ENCODE results near the gene VSNL1. TPM values are rescaled to one million over a fixed set of nuclear protein-coding genes. Genes with fewer than 3 reads are reported as not detected.

The VSNL1 gene
- total RNA-seq, 1 donor from 2014 or later = 6.1 TPM

GRCh38 chr2:17573085-17573803 lies 32.7 kb downstream of the VSNL1 start:
- Mint-ChIP-seq H3K36me3 (ENCODE audit: unreplicated experiment) (no peaks in the 10 kb centered on the region), H3K9me3 (ENCODE audit: unreplicated experiment) (no peaks in the 10 kb centered on the region)
- TF ChIP-seq CTCF (IDR thresholded peaks at IDR 0.05; ENCODE audit: partially characterized antibody, unreplicated experiment) = no peak

GRCh38 chr2:17573804-17574175 lies 33.3 kb downstream of the VSNL1 start:
- H3K27me3 Mint-ChIP-seq (ENCODE audit: unreplicated experiment) = no peaks in the 10 kb centered on the region
- H3K27ac Mint-ChIP-seq (ENCODE audit: unreplicated experiment) = no peak overlapping the region
- H3K4me1 Mint-ChIP-seq (ENCODE audit: low read depth, unreplicated experiment) = no peaks in the 10 kb centered on the region
- H3K9me3 Mint-ChIP-seq (ENCODE audit: unreplicated experiment) = no peaks in the 10 kb centered on the region
- no peak for TF ChIP-seq CTCF (IDR thresholded peaks at IDR 0.05; ENCODE audit: partially characterized antibody, unreplicated experiment)
- no peak overlapping the region for H3K4me3 Mint-ChIP-seq (ENCODE audit: unreplicated experiment)
- no peak for DNase-seq
- H3K36me3 Mint-ChIP-seq (ENCODE audit: unreplicated experiment) = no peaks in the 10 kb centered on the region

More at GRCh38 chr2:17573085-17573803, 32.7 kb downstream of the VSNL1 start:
- Mint-ChIP-seq H3K4me3 (ENCODE audit: unreplicated experiment) (no peak overlapping the region), H3K27ac (ENCODE audit: unreplicated experiment) (no peak overlapping the region), H3K4me1 (ENCODE audit: low read depth, unreplicated experiment) (no peaks in the 10 kb centered on the region), H3K27me3 (ENCODE audit: unreplicated experiment) (no peaks in the 10 kb centered on the region)
- no peak for DNase-seq

GRCh38 chr2:17574406-17575073 lies 34.0 kb downstream of the VSNL1 start:
- DNase-seq = no peak
- Mint-ChIP-seq H3K4me3 (ENCODE audit: unreplicated experiment) (no peak overlapping the region), H3K27me3 (ENCODE audit: unreplicated experiment) (no peaks in the 10 kb centered on the region), H3K4me1 (ENCODE audit: low read depth, unreplicated experiment) (no peaks in the 10 kb centered on the region), H3K9me3 (ENCODE audit: unreplicated experiment) (no peaks in the 10 kb centered on the region), H3K27ac (ENCODE audit: unreplicated experiment) (no peak overlapping the region), H3K36me3 (ENCODE audit: unreplicated experiment) (no peaks in the 10 kb centered on the region)
- TF ChIP-seq CTCF (IDR thresholded peaks at IDR 0.05; ENCODE audit: partially characterized antibody, unreplicated experiment) = no peak

GRCh38 chr2:17576802-17577201 lies 36.3 kb downstream of the VSNL1 start:
- no peak for TF ChIP-seq CTCF (IDR thresholded peaks at IDR 0.05; ENCODE audit: partially characterized antibody, unreplicated experiment)
- no peaks in the 10 kb centered on the region for H3K27me3 Mint-ChIP-seq (ENCODE audit: unreplicated experiment)
- H3K9me3 Mint-ChIP-seq (ENCODE audit: unreplicated experiment) = no peaks in the 10 kb centered on the region
- no peaks in the 10 kb centered on the region for H3K4me1 Mint-ChIP-seq (ENCODE audit: low read depth, unreplicated experiment)
- no peak overlapping the region for H3K27ac Mint-ChIP-seq (ENCODE audit: unreplicated experiment)
- H3K4me3 Mint-ChIP-seq (ENCODE audit: unreplicated experiment) = no peak overlapping the region
- DNase-seq = no peak
- H3K36me3 Mint-ChIP-seq (ENCODE audit: unreplicated experiment) = no peaks in the 10 kb centered on the region

- H3K4me1 Mint-ChIP-seq (ENCODE audit: low read depth, unreplicated experiment) = no peaks in the 10 kb centered on the region
- DNase-seq = no peak
- H3K36me3 Mint-ChIP-seq (ENCODE audit: unreplicated experiment) = no peaks in the 10 kb centered on the region
- H3K4me3 Mint-ChIP-seq (ENCODE audit: unreplicated experiment) = no peak overlapping the region
- H3K9me3 Mint-ChIP-seq (ENCODE audit: unreplicated experiment) = no peaks in the 10 kb centered on the region
- no peak for TF ChIP-seq CTCF (IDR thresholded peaks at IDR 0.05; ENCODE audit: partially characterized antibody, unreplicated experiment)
- H3K27ac Mint-ChIP-seq (ENCODE audit: unreplicated experiment) = no peak overlapping the region
- H3K27me3 Mint-ChIP-seq (ENCODE audit: unreplicated experiment) = no peaks in the 10 kb centered on the region
Measured at GRCh38 chr2:17578466-17578928, 38.0 kb downstream of the VSNL1 start.
